HG03460 (cell line): ENCODE data around the gene PAFAH2.

Source experiments
- ATAC-seq: cut with Tn5 transposase; IDR thresholded peaks from one replicate; pipeline ENCODE4 v1.9.1; 2021; ENCODE audit not compliant: unreplicated experiment

The PAFAH2 gene

GRCh38 chr1:26015358-26015757 is 17.5 kb upstream of the PAFAH2 start:
- no peak for ATAC-seq

DNA sequence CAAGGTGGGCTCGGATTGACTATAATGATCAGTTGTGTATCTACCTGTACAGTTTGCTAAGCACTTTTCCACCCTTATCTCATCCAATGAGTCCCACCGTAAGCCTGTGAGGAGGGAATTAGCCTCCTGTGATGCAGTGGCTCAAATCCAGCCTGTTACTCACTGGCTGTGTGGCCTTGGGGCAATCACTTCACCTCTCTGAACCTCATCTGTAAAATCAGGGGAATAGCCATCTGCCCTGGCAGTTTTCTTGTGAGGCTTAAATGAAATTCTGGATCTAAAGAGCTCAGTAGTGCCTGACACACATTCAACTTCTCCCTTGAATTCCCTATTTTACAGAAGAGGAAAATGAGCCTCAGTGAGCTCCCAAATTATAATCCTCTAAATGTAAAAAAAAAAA is 16.3 kb upstream of the PAFAH2 start:
- no peak for ATAC-seq

- no peak for ATAC-seq
Observed at GRCh38 chr1:26012864-26013263, 15.0 kb upstream of the PAFAH2 start.

DNA sequence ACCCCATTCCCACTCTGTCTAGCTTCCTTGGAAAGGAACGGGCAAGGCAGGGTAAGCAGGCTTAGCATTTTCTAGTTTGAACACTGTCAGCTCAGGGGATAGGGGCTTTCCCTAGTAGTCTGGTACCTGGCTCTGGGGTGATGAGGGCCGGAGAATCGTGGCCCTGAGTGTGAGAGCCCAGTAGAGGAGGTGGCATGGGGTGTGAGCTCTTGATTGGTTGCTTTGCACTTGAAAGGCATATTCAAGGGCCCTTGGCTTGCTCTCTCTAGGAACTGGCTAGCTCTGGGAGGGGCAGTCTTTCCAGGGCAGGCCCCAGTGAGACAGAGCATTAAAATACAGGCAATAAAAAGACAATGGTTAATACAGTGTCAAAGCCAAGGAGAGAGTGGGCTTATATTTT is 13.0 kb upstream of the PAFAH2 start:
- no peak for ATAC-seq

- ATAC-seq: no peak
Observed at GRCh38 chr1:26009796-26010447, 12.1 kb upstream of the PAFAH2 start.

- no peak for ATAC-seq
Observed at GRCh38 chr1:26006710-26007109, 8.8 kb upstream of the PAFAH2 start.

GRCh38 chr1:26005434-26006105 is 7.7 kb upstream of the PAFAH2 start:
- ATAC-seq: no peak

GRCh38 chr1:26003756-26004155 is 5.9 kb upstream of the PAFAH2 start:
- no peak for ATAC-seq

GRCh38 chr1:26003262-26003661 is 5.4 kb upstream of the PAFAH2 start:
- no peak for ATAC-seq

DNA sequence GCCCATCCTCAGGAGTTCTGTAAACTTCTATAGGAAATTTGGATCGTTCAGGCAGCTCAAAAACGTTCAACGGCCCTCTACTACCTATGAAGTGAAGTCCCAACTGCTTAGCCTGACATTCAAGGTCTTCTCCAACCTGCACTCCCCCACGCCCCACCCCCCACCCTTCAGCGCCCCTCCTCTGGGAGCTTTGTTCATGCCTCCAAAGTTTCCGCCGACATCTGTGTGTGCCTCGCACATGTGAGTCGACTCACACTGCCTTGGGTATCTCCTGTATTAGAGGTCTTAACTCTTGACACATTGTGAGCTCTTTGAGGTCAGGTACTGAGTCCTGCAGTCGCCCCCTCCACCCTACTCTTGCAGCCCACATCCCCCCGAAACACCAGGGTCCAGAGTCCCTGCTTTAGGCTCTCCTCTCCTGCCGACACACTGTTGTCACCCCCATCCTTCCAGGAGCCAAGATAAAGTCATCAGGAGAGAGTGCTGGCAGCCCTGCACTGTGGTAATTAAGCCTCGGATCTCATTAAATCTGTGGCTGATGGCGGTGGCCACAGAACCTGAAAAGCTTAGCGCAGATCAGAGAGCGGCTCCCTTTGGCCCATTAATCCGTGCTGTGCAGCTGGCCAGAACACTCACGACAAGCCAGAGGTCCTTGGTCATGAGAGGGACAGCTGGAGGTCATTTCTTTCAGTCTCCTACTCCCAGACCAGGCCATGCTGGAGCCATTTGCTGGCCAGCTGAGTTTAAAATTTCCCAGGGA is 1.4 kb upstream of the PAFAH2 start:
- ATAC-seq: no peak

GRCh38 chr1:25996966-25997827 is 666 bp downstream of the PAFAH2 start:
- ATAC-seq: no peak

GRCh38 chr1:25994402-25995150 is 3.3 kb downstream of the PAFAH2 start:
- ATAC-seq: no peak

- no peak for ATAC-seq
Observed at GRCh38 chr1:25993197-25993951, 4.5 kb downstream of the PAFAH2 start.

GRCh38 chr1:25992689-25993171 is 5.1 kb downstream of the PAFAH2 start:
- no peak for ATAC-seq

- ATAC-seq: no peak
Observed at GRCh38 chr1:25991937-25992688, 5.8 kb downstream of the PAFAH2 start.

DNA sequence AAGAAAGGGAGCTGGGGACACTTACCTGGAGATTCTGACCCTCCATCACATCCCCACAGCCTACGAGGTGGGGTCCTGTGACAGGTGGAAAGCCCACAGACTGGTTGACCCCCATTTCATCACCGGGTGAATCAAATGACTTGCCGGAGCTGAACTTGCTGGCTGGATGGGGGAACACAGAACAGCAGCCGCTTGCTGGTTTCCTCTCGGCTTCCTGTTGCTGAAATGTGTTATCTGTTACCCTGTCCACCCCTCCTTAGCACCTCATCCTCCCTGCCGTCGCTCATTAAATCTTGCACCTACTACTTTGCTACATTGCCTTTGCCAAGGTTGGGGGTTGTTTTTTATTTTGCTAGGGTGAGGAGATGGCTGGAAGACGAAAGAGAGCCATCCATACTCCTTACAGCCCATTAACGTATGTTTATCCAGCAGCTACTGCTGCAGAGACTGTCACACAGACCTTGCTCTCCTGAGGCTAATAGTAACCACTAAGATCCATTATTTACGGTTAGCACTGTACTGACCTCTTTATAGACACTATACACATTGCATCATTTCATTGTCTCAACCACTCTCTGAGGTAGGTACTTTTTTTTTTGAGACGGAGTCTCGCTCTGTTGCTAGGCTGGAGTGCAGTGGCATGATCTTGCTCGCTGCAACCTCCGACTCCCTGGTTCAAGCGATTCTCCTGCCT is 7.0 kb downstream of the PAFAH2 start:
- no peak for ATAC-seq

DNA sequence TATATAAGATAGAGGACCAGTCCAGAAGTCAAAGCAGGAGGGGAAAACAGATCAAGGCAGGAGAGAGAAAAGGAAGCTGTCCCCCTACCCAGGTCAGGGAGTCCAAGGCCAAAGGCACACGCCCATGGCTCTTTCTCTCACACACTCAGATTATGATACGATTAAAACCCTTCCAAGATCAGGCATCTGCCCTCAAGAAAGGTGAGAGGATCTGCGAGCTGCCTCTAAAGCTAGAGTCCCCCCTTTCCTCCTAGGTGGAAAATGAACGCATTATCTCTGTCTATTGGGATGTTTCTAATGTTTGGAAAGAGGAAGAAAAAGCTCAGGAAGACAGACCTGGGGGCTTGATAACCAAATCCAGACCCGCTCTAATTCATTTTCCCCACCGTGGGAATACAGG is 7.6 kb downstream of the PAFAH2 start:
- ATAC-seq: no peak
